Tibial nerve (tissue), 4 donors: ENCODE data around the gene ATXN3. TPM values are rescaled to one million over a fixed set of nuclear protein-coding genes. Genes with fewer than 3 reads are reported as not detected.

Experiments used
- DNase-seq, 2 donors: peaks; one replicate each; pipeline ENCODE4 v3.0.0-alpha.2; 2019; ENCODE audit warnings: low spot score in 2 of 2
- H3K27ac ChIP-seq, 4 donors: fragments of 200-600 bp; sonication (generic) in 3 of 4; one replicate each; pipeline ENCODE4 v1.5.1; 2017 to 2019; ENCODE audit warnings: mild to moderate bottlenecking in 1 of 4
- H3K27me3 ChIP-seq, 2 donors: fragments of 200-600 bp; sonication (generic) in 1 of 2; one replicate each; pipeline versions ENCODE4 v1.5.1 to v1.6.0; 2017 to 2019
- H3K36me3 ChIP-seq, 3 donors: fragments of 200-600 bp; sonication (generic); one replicate each; pipeline ENCODE4 v1.5.1; 2018 to 2019
- H3K4me1 ChIP-seq, 4 donors: fragments of 200-600 bp; sonication (generic) in 3 of 4; one replicate each; pipeline ENCODE4 v1.5.1; 2017 to 2019
- H3K4me3 ChIP-seq, 4 donors: fragments of 200-600 bp; sonication (generic) in 3 of 4; one replicate each; pipeline ENCODE4 v1.5.1; 2017 to 2019; ENCODE audit warnings: mild to moderate bottlenecking in 1 of 4, moderate library complexity in 1 of 4
- H3K9me3 ChIP-seq, 4 donors: fragments of 200-600 bp; sonication (generic) in 3 of 4; one replicate each; pipeline ENCODE4 v1.5.1; 2017 to 2019
- CTCF ChIP-seq, 5 experiments: fragments of 200-600 bp in 3 of 5; fragments of 450-650 bp in 2 of 5; sonication (generic) in 3 of 5; IDR thresholded peaks; one replicate each; pipeline ENCODE4 v1.5.1; 2016 to 2019; ENCODE audit warnings: antibody characterized with exemption in 5 of 5, mild to moderate bottlenecking in 3 of 5, moderate library complexity in 2 of 5
- EP300 ChIP-seq, 2 donors: sonication (generic); formaldehyde crosslinking; IDR thresholded peaks; one replicate each; pipeline ENCODE4 v1.6.1; 2017; ENCODE audit warnings: antibody characterized with exemption in 2 of 2, mild to moderate bottlenecking in 1 of 2
- POLR2A ChIP-seq, 2 donors: fragments of 450-650 bp; IDR thresholded peaks; one replicate each; pipeline ENCODE4 v1.6.1; 2017; ENCODE audit warnings: antibody characterized with exemption in 2 of 2, mild to moderate bottlenecking in 2 of 2, moderate library complexity in 2 of 2
- WGBS, 2 donors: methylation state at CpG; one replicate each; pipeline ENCODE4 v1.1.5; 2018; 5-methylcytosine and 5-hydroxymethylcytosine counted together
- total RNA-seq, 4 donors: library from RNA; depleted of rRNA; stranded (reverse); fragments of >200 nt; gene quantifications; one replicate each; pipeline ENCODE4 v1.1.0, GENCODE V29; 2016

ATXN3 gene
- total RNA-seq, 4 donors from 2014 or later, result 35.0 to 75.7 (median 48.5) TPM

DNA sequence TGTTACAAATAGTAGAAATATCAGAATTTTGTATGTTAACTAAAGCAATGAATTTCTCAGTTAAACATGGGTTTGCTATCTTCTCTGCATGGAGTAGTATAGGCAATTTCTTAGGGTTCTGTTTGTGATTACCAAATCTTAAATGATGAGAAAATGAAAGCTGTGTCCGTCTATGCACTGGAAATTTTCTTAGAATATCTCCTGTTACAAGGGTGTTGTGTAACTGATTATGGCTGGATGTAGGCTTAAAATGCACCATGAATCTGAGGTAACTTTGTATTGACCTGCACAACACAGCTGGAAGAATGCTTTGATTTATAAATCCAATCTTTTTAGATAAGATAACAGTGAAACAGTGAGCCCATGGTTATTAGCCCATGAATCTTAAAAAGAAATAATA, 84.3 kb downstream of the ATXN3 start:
- no peak overlapping the region for H3K4me3 ChIP-seq
- H3K36me3 ChIP-seq, result peaks cover 0 to 50% (median 0%) of the 10 kb centered on the region in 3 donors
- H3K27me3 ChIP-seq, result no peaks in the 10 kb centered on the region
- peaks cover 0 to 2% (median 0%) of the 10 kb centered on the region in 4 donors for H3K4me1 ChIP-seq
- no peak for TF ChIP-seq CTCF (IDR thresholded peaks at IDR 0.05)
- TF ChIP-seq POLR2A (IDR thresholded peaks at IDR 0.05), result no peak
- no peak for TF ChIP-seq EP300 (IDR thresholded peaks at IDR 0.05)
- no peak overlapping the region for H3K27ac ChIP-seq
- no peaks in the 10 kb centered on the region for H3K9me3 ChIP-seq
- DNase-seq, result no peak
- WGBS, 2 donors, result 54 to 66% methylated on average over 1 of the region's 1 CpG

DNA sequence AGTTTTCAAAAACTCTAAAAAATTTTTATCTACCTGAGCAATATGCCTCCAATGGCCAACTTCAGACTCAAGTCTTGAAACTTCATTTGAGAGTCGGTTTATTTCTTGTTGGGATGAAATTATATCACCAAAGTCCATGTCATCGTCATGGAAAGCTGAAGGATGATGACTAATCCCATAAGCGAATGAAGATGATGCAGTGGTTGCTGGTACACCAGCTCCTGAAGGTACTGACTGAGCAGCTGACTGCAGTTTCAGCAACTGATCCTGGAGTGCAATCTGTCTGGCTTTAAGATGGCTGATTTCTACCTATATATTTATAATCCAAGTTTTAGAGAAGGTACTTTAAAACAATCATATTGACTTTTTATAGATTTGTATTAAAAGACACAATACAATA, 84.9 kb downstream of the ATXN3 start:
- H3K4me1 ChIP-seq, result peaks cover 0 to 2% (median 0%) of the 10 kb centered on the region in 4 donors
- no peak overlapping the region for H3K4me3 ChIP-seq

DNA sequence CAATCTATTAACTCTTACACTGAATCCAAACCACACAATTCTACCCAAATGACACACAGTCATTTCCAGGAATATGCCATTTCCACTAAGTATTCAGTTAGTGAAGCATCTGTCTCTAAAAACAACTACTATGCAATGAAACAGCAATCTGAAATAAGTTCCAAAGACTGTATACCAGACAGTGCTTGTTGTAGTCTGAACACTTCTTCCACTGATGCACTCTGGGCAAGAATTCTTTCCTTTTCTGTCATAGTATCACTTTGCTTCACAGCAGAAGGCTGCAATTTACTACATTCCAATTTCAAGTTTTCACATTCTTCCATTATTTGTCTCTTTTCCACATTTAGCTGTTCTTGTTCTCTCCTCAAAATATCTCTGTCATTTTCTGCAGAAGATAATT, 92.3 kb downstream of the ATXN3 start:
- no peaks in the 10 kb centered on the region for H3K4me1 ChIP-seq
- H3K4me3 ChIP-seq, result no peak overlapping the region
- H3K27me3 ChIP-seq, result no peaks in the 10 kb centered on the region
- DNase-seq, result no peak
- TF ChIP-seq EP300 (IDR thresholded peaks at IDR 0.05) (no peak), POLR2A (IDR thresholded peaks at IDR 0.05) (no peak), CTCF (IDR thresholded peaks at IDR 0.05) (no peak)
- no peak overlapping the region for H3K27ac ChIP-seq
- no peaks in the 10 kb centered on the region for H3K9me3 ChIP-seq
- H3K36me3 ChIP-seq, result peaks cover 5 to 76% (median 7%) of the 10 kb centered on the region in 3 donors

More for the DNA sequence above, 84.9 kb downstream of the ATXN3 start:
- H3K27ac ChIP-seq, result no peak overlapping the region
- H3K27me3 ChIP-seq, result no peaks in the 10 kb centered on the region
- H3K9me3 ChIP-seq, result no peaks in the 10 kb centered on the region
- 94% methylated on average over 3 of the region's 3 CpGs for WGBS, 2 donors
- H3K36me3 ChIP-seq, result peaks cover 0 to 50% (median 2%) of the 10 kb centered on the region in 3 donors
- DNase-seq, result no peak
- TF ChIP-seq EP300 (IDR thresholded peaks at IDR 0.05), result no peak
- no peak for TF ChIP-seq CTCF (IDR thresholded peaks at IDR 0.05)
- no peak for TF ChIP-seq POLR2A (IDR thresholded peaks at IDR 0.05)

GRCh38 chr14:92012121-92012748, 94.1 kb downstream of the ATXN3 start:
- H3K4me1 ChIP-seq, result no peaks in the 10 kb centered on the region
- H3K27ac ChIP-seq, result no peak overlapping the region
- no peak overlapping the region for H3K4me3 ChIP-seq
- peaks cover 5 to 90% (median 7%) of the 10 kb centered on the region in 3 donors for H3K36me3 ChIP-seq
- DNase-seq, result no peak
- 86 to 89% methylated on average over 4 of the region's 4 CpGs for WGBS, 2 donors
- no peaks in the 10 kb centered on the region for H3K9me3 ChIP-seq
- TF ChIP-seq POLR2A (IDR thresholded peaks at IDR 0.05) (no peak), EP300 (IDR thresholded peaks at IDR 0.05) (no peak), CTCF (IDR thresholded peaks at IDR 0.05) (no peak)
- no peaks in the 10 kb centered on the region for H3K27me3 ChIP-seq

GRCh38 chr14:92010644-92011043, 95.7 kb downstream of the ATXN3 start:
- Histone ChIP-seq H3K4me1 (no peaks in the 10 kb centered on the region), H3K27ac (no peak overlapping the region), H3K27me3 (no peaks in the 10 kb centered on the region), H3K4me3 (no peak overlapping the region), H3K9me3 (no peaks in the 10 kb centered on the region), H3K36me3 (peaks cover 3 to 90% (median 7%) of the 10 kb centered on the region in 3 donors)
- no peak for DNase-seq
- 95 to 98% methylated on average over 3 of the region's 3 CpGs for WGBS, 2 donors
- TF ChIP-seq CTCF (IDR thresholded peaks at IDR 0.05) (no peak), POLR2A (IDR thresholded peaks at IDR 0.05) (no peak)
